Measurements from ENCODE around the gene TXLNG. TPM values are rescaled to one million over a fixed set of nuclear protein-coding genes. Genes with fewer than 3 reads are reported as not detected.

The TXLNG gene
- total RNA-seq, result 5.8 and 6.6 TPM in 2 replicates

GRCh38 chrX:16786139-16786790 is at the start of gene TXLNG:
TXLNG (plus strand) TSS chrX:16786466; CDS start chrX:16786488, 22 bp downstream.

GRCh38 chrX:16870095-16870861 is 84.0 kb downstream of the TXLNG start, which contains the start of gene RBBP7:
RBBP7 (minus strand) TSS chrX:16870362; CDS start chrX:16870053, 309 bp downstream.

Other genes starting within 250 kb of the TXLNG start
- gene S100G, start 136.3 kb upstream of the TXLNG start, total RNA-seq, result not detected in 2 replicates
- gene CTPS2, start 73.8 kb upstream of the TXLNG start, total RNA-seq, result 11.9 TPM in 2 replicates
- gene SYAP1, start 66.9 kb upstream of the TXLNG start, total RNA-seq, result 18.4 and 22.5 TPM in 2 replicates
- gene RBBP7, start 83.9 kb downstream of the TXLNG start, total RNA-seq, result 127 and 134 TPM in 2 replicates
- 0.74 and 1.0 TPM in 2 replicates for gene REPS2, start 160.2 kb downstream of the TXLNG start, total RNA-seq

All from bronchus fibroblast of lung (primary cell).